A673 (cell line): Measurements from ENCODE around the gene KRI1. TPM values are rescaled to one million over a fixed set of nuclear protein-coding genes. Genes with fewer than 3 reads are reported as not detected.

ENCODE experiments used
- BruUV-seq: library from RNA; stranded (reverse); fragments of 400-500 nt; replicated peaks from 2 replicates; lab custom pipeline; 2021; lab: Mats Ljungman, UMichigan
- CTCF ChIA-PET: fragments of 300-600 bp; sonication (Branson Sonifier 250); formaldehyde crosslinking; loops from one replicate; lab custom pipeline; 2022; ENCODE audit warnings: antibody characterized with exemption; lab: Charles Lee
- POLR2A ChIA-PET: fragments of 300-600 bp; sonication (Branson Sonifier 250); formaldehyde crosslinking; loops from one replicate; lab custom pipeline; 2022; ENCODE audit warnings: antibody characterized with exemption; ENCODE audit not compliant: low non-redundant PET; lab: Charles Lee
- DNase-seq: peaks from one replicate; pipeline ENCODE4 v3.0.0-alpha.2; 2015; ENCODE audit warnings: low spot score
- H3K27ac ChIP-seq: fragments of 200-600 bp; sonication (generic); 2 replicates; pipeline ENCODE4 v1.5.1; 2016; ENCODE audit warnings: mixed run types, low read depth, mild to moderate bottlenecking, mixed read lengths, antibody characterized with exemption, low read length; ENCODE audit not compliant: poor library complexity, severe bottlenecking
- H3K27me3 ChIP-seq: fragments of 200-600 bp; sonication (generic); replicated peaks from 2 replicates; pipeline ENCODE4 v1.6.1; 2017; ENCODE audit warnings: mixed run types, low read depth, mild to moderate bottlenecking, mixed read lengths, antibody characterized with exemption, low read length; ENCODE audit not compliant: insufficient read depth, poor library complexity
- H3K36me3 ChIP-seq: fragments of 200-600 bp; sonication (generic); 2 replicates; pipeline ENCODE4 v1.6.1; 2016; ENCODE audit warnings: mixed run types, mild to moderate bottlenecking, mixed read lengths, antibody characterized with exemption, low read length; ENCODE audit not compliant: insufficient read depth, poor library complexity, severe bottlenecking
- H3K4me1 ChIP-seq: fragments of 200-600 bp; sonication (generic); 2 replicates; pipeline ENCODE4 v1.6.1; 2017; ENCODE audit warnings: mixed run types, mild to moderate bottlenecking, mixed read lengths, antibody characterized with exemption, low read length; ENCODE audit not compliant: insufficient read depth, poor library complexity, severe bottlenecking
- H3K4me3 ChIP-seq: fragments of 200-600 bp; sonication (generic); 2 replicates; pipeline ENCODE4 v1.5.1; 2016; ENCODE audit warnings: low read depth, mixed run types, mild to moderate bottlenecking, mixed read lengths, low read length; ENCODE audit not compliant: poor library complexity, severe bottlenecking
- H3K9me3 ChIP-seq: fragments of 200-600 bp; sonication (generic); 2 replicates; pipeline ENCODE4 v1.6.1; 2016; ENCODE audit warnings: mixed run types, low read depth, mild to moderate bottlenecking, mixed read lengths, antibody characterized with exemption, low read length; ENCODE audit not compliant: poor library complexity, severe bottlenecking
- EZH2 ChIP-seq: fragments of 200-600 bp; sonication (generic); IDR thresholded peaks from 2 replicates; pipeline ENCODE4 v1.6.1; 2017; ENCODE audit warnings: borderline replicate concordance, low read depth, mild to moderate bottlenecking, mixed read lengths, antibody characterized with exemption, low read length; ENCODE audit not compliant: poor library complexity, severe bottlenecking
- intact Hi-C: fragments of 100-400 bp; cut with micrococcal nuclease; formaldehyde crosslinking; loops from one replicate; pipeline ENCODE4 v1.10.0; 2022; ENCODE audit not compliant: unreplicated experiment
- total RNA-seq: library from RNA; stranded (reverse); gene quantifications from 2 replicates; pipeline ENCODE4 v1.2.3, GENCODE V29; 2021
- TF ChIP-seq, protein P1 (sequence below): fragments of 300-800, 200-600 bp; sonication (generic); conservative IDR thresholded peaks from 2 replicates; pipeline ENCODE4 v1.5.1; 2017; ENCODE audit warnings: low read depth, mild to moderate bottlenecking, antibody characterized with exemption, low read length, moderate library complexity, mixed read lengths

KRI1 gene
- total RNA-seq, 1 experiment from 2014 or later: 47.8 TPM

DNA sequence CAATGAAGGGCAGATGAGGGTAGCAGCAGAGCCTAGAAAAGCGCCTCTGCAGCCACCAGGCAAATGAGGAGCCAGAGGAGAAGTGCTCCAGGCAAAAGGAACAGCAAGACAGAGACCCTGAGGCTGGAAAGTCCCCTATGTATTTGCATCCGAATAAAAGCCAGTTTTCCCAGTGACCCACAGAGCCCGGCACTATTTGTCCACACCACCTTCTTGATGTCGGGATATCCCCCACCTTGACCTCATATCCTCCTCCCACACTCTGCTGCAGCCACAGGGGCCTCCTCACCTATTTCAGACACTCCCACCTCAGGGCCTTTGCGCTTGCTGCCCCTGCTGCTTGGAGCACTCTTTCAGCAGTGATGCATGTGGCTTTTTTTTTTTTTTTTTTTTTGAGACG is 15.5 kb downstream of the KRI1 start:
- intact Hi-C loops: no loop called here
- H3K4me1 ChIP-seq: no peaks in the 10 kb centered on the region
- ChIA-PET POLR2A (no interaction called here), CTCF (no interaction called here)
- no peak for TF ChIP-seq EZH2
- TF ChIP-seq, protein P1, sequence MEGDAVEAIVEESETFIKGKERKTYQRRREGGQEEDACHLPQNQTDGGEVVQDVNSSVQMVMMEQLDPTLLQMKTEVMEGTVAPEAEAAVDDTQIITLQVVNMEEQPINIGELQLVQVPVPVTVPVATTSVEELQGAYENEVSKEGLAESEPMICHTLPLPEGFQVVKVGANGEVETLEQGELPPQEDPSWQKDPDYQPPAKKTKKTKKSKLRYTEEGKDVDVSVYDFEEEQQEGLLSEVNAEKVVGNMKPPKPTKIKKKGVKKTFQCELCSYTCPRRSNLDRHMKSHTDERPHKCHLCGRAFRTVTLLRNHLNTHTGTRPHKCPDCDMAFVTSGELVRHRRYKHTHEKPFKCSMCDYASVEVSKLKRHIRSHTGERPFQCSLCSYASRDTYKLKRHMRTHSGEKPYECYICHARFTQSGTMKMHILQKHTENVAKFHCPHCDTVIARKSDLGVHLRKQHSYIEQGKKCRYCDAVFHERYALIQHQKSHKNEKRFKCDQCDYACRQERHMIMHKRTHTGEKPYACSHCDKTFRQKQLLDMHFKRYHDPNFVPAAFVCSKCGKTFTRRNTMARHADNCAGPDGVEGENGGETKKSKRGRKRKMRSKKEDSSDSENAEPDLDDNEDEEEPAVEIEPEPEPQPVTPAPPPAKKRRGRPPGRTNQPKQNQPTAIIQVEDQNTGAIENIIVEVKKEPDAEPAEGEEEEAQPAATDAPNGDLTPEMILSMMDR: no peak
- no peak overlapping the region for H3K27ac ChIP-seq
- no peaks in the 10 kb centered on the region for H3K9me3 ChIP-seq
- H3K4me3 ChIP-seq: no peak overlapping the region
- H3K36me3 ChIP-seq: peaks cover 57% of the 10 kb centered on the region
- BruUV-seq: no TSS peak
- H3K27me3 ChIP-seq: no peaks in the 10 kb centered on the region
- no peak for DNase-seq

- no peak for DNase-seq
- POLR2A ChIA-PET: no interaction called here
- Histone ChIP-seq H3K27ac (no peak overlapping the region), H3K4me1 (peaks cover 5% of the 10 kb centered on the region), H3K27me3 (no peaks in the 10 kb centered on the region), H3K4me3 (no peak overlapping the region), H3K36me3 (peaks cover 51% of the 10 kb centered on the region), H3K9me3 (no peaks in the 10 kb centered on the region)
- intact Hi-C loops: no loop called here
- CTCF ChIA-PET: no interaction called here
- BruUV-seq: no TSS peak
- no peak for TF ChIP-seq EZH2
- TF ChIP-seq, protein P1: no peak
Measured at GRCh38 chr19:10549733-10550132, 16.1 kb downstream of the KRI1 start.

DNA sequence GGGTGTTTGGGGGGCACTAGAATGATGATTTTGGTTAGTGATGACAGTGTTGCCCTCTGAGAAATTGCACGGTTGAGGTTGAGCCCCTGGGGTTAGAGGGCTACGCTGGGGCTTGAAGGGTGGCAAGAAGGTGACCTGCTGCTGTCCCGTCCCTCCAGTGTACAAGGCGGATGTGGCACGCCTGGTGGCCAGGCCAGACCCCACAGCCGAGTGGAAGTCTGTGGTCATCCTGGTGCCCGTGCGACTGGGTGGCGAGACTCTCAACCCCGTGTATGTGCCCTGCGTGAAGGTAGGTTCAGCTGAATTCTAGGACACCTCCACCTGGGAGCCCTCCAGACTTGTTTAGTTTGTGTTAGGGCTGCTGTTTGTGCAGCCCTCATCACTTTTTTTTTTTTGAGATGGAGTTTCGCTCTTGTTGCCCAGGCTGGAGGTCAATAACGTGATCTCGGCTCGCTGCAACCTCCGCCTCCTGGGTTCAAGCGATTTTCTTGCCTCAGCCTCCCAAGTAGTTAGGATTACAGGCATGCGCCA is 17.0 kb downstream of the KRI1 start:
- no peak for DNase-seq
- Histone ChIP-seq H3K27me3 (no peaks in the 10 kb centered on the region), H3K4me3 (no peak overlapping the region), H3K9me3 (no peaks in the 10 kb centered on the region), H3K27ac (no peak overlapping the region), H3K36me3 (peaks cover 43% of the 10 kb centered on the region), H3K4me1 (peaks cover 8% of the 10 kb centered on the region)
- no peak for TF ChIP-seq EZH2
- TF ChIP-seq, protein P1: no peak
- POLR2A ChIA-PET: no interaction called here
- intact Hi-C loops: no loop called here
- no TSS peak for BruUV-seq
- CTCF ChIA-PET: no interaction called here
